Pancreas (tissue), 8 donors: ENCODE results near the gene TBRG1. TPM values are rescaled to one million over a fixed set of nuclear protein-coding genes. Genes with fewer than 3 reads are reported as not detected.

Experiments used
- polyA plus RNA-seq, 2 donors: library from polyadenylated mRNA; stranded (reverse); fragments of 200-250 nt; gene quantifications; one replicate each; pipeline ENCODE4 v1.2.3, GENCODE V29; 2013
- total RNA-seq, 6 donors: library from RNA; stranded (reverse); fragmentation: NEBNext Ultra II Directional in 4 of 6; extraction: Animal tissue kit (Norgen Biotek cat#: 25700) in 4 of 6; gene quantifications; one replicate each; pipeline versions ENCODE4 v1.2.1 to v1.2.4, GENCODE V29; 2021 to 2023
- donor health status: healthy with polysubstance abuse.
- donor health status: DM: no; HTN: no; CAD: no; lungs with moderate emphysema.
- donor health status: DM: no; HTN: no; CAD: no.
- donor health status: Bipolar disorder and iron deficiency.
- donor health status: DM: yes; HTN: yes; CAD: no.
- donor health status: DM: no; HTN: no; CAD: no.
- donor health status: DM: no; HTN: no; CAD: no.
- donor health status: DM: yes; HTN: yes; CAD: no.

Gene TBRG1
- total and polyA plus RNA-seq, 8 donors, result 12.9 to 49.2 (median 15.8) TPM

Other genes with a start within 250 kb of the TBRG1 start
- gene OR8B2, start 238.4 kb upstream of the TBRG1 start, total RNA-seq, result not detected
- not detected for gene OR8B2, start 238.4 kb upstream of the TBRG1 start, polyA plus RNA-seq
- gene OR8B3, start 223.8 kb upstream of the TBRG1 start, total RNA-seq, result not detected
- not detected for gene OR8B3, start 223.8 kb upstream of the TBRG1 start, polyA plus RNA-seq
- not detected for gene OR8B4, start 198.0 kb upstream of the TBRG1 start, total RNA-seq
- not detected for gene OR8B4, start 198.0 kb upstream of the TBRG1 start, polyA plus RNA-seq
- not detected for gene OR8B8, start 177.2 kb upstream of the TBRG1 start, total RNA-seq
- not detected for gene OR8B8, start 177.2 kb upstream of the TBRG1 start, polyA plus RNA-seq
- gene OR8B12, start 79.2 kb upstream of the TBRG1 start, total RNA-seq, result not detected
- gene OR8B12, start 79.2 kb upstream of the TBRG1 start, polyA plus RNA-seq, result not detected
- gene OR8A1, start 52.9 kb upstream of the TBRG1 start, total RNA-seq, result not detected
- under 1 TPM in 1 of 2 donors, not detected in 1; 0.02 TPM for gene OR8A1, start 52.9 kb upstream of the TBRG1 start, polyA plus RNA-seq
- not detected for gene PANX3, start 11.4 kb upstream of the TBRG1 start, total RNA-seq
- not detected for gene PANX3, start 11.4 kb upstream of the TBRG1 start, polyA plus RNA-seq
- 10 to 100 TPM in 5 of 6 donors, 1 to 10 TPM in 1; 9.6 to 29.8 (median 18.0) TPM for gene SIAE, start 50.9 kb downstream of the TBRG1 start, total RNA-seq
- 10 to 100 TPM; 10.3 to 12.1 TPM for gene SIAE, start 50.9 kb downstream of the TBRG1 start, polyA plus RNA-seq
- 1 to 10 TPM; 1.2 to 2.9 (median 2.1) TPM for gene SPA17, start 51.0 kb downstream of the TBRG1 start, total RNA-seq
- 1 to 10 TPM; 6.0 to 7.3 TPM for gene SPA17, start 51.0 kb downstream of the TBRG1 start, polyA plus RNA-seq
- 1 to 10 TPM in 3 of 6 donors, under 1 TPM in 2, not detected in 1; 0.24 to 1.9 (median 1.2) TPM for gene NRGN, start 117.1 kb downstream of the TBRG1 start, total RNA-seq
- gene NRGN, start 117.1 kb downstream of the TBRG1 start, polyA plus RNA-seq, result 1 to 10 TPM; 2.7 to 3.7 TPM
- gene VSIG2, start 129.4 kb downstream of the TBRG1 start, total RNA-seq, result 1 to 10 TPM in 3 of 6 donors, under 1 TPM in 3; 0.18 to 2.1 (median 1.0) TPM
- gene VSIG2, start 129.4 kb downstream of the TBRG1 start, polyA plus RNA-seq, result 1 to 10 TPM; 1.1 to 4.5 TPM
- gene ESAM, start 139.4 kb downstream of the TBRG1 start, total RNA-seq, result 1 to 10 TPM; 5.0 to 10.0 (median 6.5) TPM
- gene ESAM, start 139.4 kb downstream of the TBRG1 start, polyA plus RNA-seq, result 10 to 100 TPM in 1 of 2 donors, 1 to 10 TPM in 1; 9.4 to 27.1 TPM
- 10 to 100 TPM in 1 of 6 donors, 1 to 10 TPM in 5; 4.6 to 11.0 (median 5.9) TPM for gene MSANTD2, start 177.5 kb downstream of the TBRG1 start, total RNA-seq
- 10 to 100 TPM; 11.7 to 23.3 TPM for gene MSANTD2, start 177.5 kb downstream of the TBRG1 start, polyA plus RNA-seq
- 1 to 10 TPM; 1.1 to 6.0 (median 2.2) TPM for gene ROBO3, start 242.6 kb downstream of the TBRG1 start, total RNA-seq
- 10 to 100 TPM; 18.9 to 25.0 TPM for gene ROBO3, start 242.6 kb downstream of the TBRG1 start, polyA plus RNA-seq